ENCODE data around the gene HDHD3. TPM values are rescaled to one million over a fixed set of nuclear protein-coding genes. Genes with fewer than 3 reads are reported as not detected.

HDHD3 gene
- total RNA-seq, 3 donors from 2014 or later (not counting 1 experiment from before 2014, with no cell fraction given) = 6.1 to 11.8 (median 9.6) TPM

- Histone ChIP-seq H3K4me3 (ENCODE audit: low read length) (no peak overlapping the region), H3K27ac (ENCODE audit: low read length) (no peak overlapping the region), H3K27me3 (ENCODE audit: control insufficient read depth, insufficient read depth, low read length) (no peaks in the 10 kb centered on the region), H3K4me1 (ENCODE audit: control insufficient read depth, insufficient read depth, low read length) (no peaks in the 10 kb centered on the region), H3K9me3 (ENCODE audit: control insufficient read depth, insufficient read depth, low read length) (no peaks in the 10 kb centered on the region), H3K36me3 (ENCODE audit: control insufficient read depth, insufficient read depth, low read length) (no peaks in the 10 kb centered on the region)
- intact Hi-C loops (cut with micrococcal nuclease) = no loop called here
- ATAC-seq = no peak
- peak in 1 of 2 donors; percentile 41 for DNase-seq
- 88% methylated on average over 3 of the region's 4 CpGs for WGBS (ENCODE audit: insufficient coverage)
- no peaks in the 10 kb centered on the region for H3K36me3 Mint-ChIP-seq
- no peaks in the 10 kb centered on the region for H3K4me1 Mint-ChIP-seq
- H3K9me3 Mint-ChIP-seq = no peaks in the 10 kb centered on the region
- no peak overlapping the region for H3K27ac Mint-ChIP-seq
- no peak overlapping the region for H3K4me3 Mint-ChIP-seq
- no peak for TF ChIP-seq CTCF (IDR thresholded peaks at IDR 0.05)
- peaks cover 0 to 10% of the 10 kb centered on the region in 2 donors for H3K27me3 Mint-ChIP-seq (ENCODE audit: low read depth in 2 of 2)
Measured at GRCh38 chr9:113417370-113417769, 40.6 kb upstream of the HDHD3 start.

GRCh38 chr9:113416149-113416721 is 39.4 kb upstream of the HDHD3 start:
- H3K4me1 Mint-ChIP-seq = no peaks in the 10 kb centered on the region
- no peak overlapping the region for H3K4me3 ChIP-seq (ENCODE audit: low read length)
- ATAC-seq (no peak), DNase-seq (no peak)
- no peaks in the 10 kb centered on the region for H3K36me3 ChIP-seq (ENCODE audit: control insufficient read depth, insufficient read depth, low read length)
- no peaks in the 10 kb centered on the region for H3K27me3 ChIP-seq (ENCODE audit: control insufficient read depth, insufficient read depth, low read length)
- H3K4me1 ChIP-seq (ENCODE audit: control insufficient read depth, insufficient read depth, low read length) = peaks cover 5% of the 10 kb centered on the region
- peaks cover 0 to 7% of the 10 kb centered on the region in 2 donors for H3K27me3 Mint-ChIP-seq (ENCODE audit: low read depth in 2 of 2)
- H3K27ac Mint-ChIP-seq = no peak overlapping the region
- intact Hi-C loops (cut with micrococcal nuclease) = no loop called here
- H3K9me3 ChIP-seq (ENCODE audit: control insufficient read depth, insufficient read depth, low read length) = no peaks in the 10 kb centered on the region
- 43% methylated on average over 3 of the region's 3 CpGs for WGBS (ENCODE audit: insufficient coverage)
- no peaks in the 10 kb centered on the region for H3K9me3 Mint-ChIP-seq
- H3K27ac ChIP-seq (ENCODE audit: low read length) = no peak overlapping the region
- no peak overlapping the region for H3K4me3 Mint-ChIP-seq
- H3K36me3 Mint-ChIP-seq = no peaks in the 10 kb centered on the region
- TF ChIP-seq CTCF (IDR thresholded peaks at IDR 0.05) = no peak

- Histone ChIP-seq H3K27ac (ENCODE audit: low read length) (peak within 1 kb of the TSS; percentile 95), H3K36me3 (ENCODE audit: control insufficient read depth, insufficient read depth, low read length) (peaks cover 7% of the 10 kb centered on the region), H3K4me3 (ENCODE audit: low read length) (peak within 1 kb of the TSS; percentile 78), H3K4me1 (ENCODE audit: control insufficient read depth, insufficient read depth, low read length) (peaks cover 23% of the 10 kb centered on the region), H3K9me3 (ENCODE audit: control insufficient read depth, insufficient read depth, low read length) (no peaks in the 10 kb centered on the region), H3K27me3 (ENCODE audit: control insufficient read depth, insufficient read depth, low read length) (no peaks in the 10 kb centered on the region)
- DNase-seq = peak; percentile 94 to 97
- WGBS (ENCODE audit: insufficient coverage) = under 1% methylated on average over 61 of the region's 61 CpGs
- TF ChIP-seq CTCF (IDR thresholded peaks at IDR 0.05) = no peak
- Mint-ChIP-seq H3K4me3 (peak within 1 kb of the TSS; percentile 94), H3K9me3 (no peaks in the 10 kb centered on the region), H3K27ac (peak within 1 kb of the TSS; percentile 96 to 99), H3K27me3 (ENCODE audit: low read depth in 2 of 2) (no peaks in the 10 kb centered on the region), H3K36me3 (no peaks in the 10 kb centered on the region), H3K4me1 (peaks cover 24 to 28% of the 10 kb centered on the region in 2 donors)
- intact Hi-C loops (cut with micrococcal nuclease) = loop anchor here (1.0 to 2.0 kb wide), 5 partner anchors 9 to 190 kb away; partner anchors contain the start of genes ALAD, CDC26, FKBP15 and PRPF4
- ATAC-seq = peak; percentile 88 to 97 (median 91)
Measured at GRCh38 chr9:113410207-113410864, 33.5 kb upstream of the HDHD3 start, which contains the start of the genes C9orf43 and POLE3. TSS of gene C9orf43 (plus strand) at chr9:113410747. CDS start at chr9:113413494, 2,747 bp downstream. TSS of gene POLE3 (minus strand) at chr9:113410675. CDS start at chr9:113410293, 382 bp downstream.

Measured in natural killer cell (primary cell).